HG02588 (cell line): ENCODE measurements around the gene AP2S1.
"Not testable (repeated sequence)": the region's sequence is repeated elsewhere in the genome, so short reads cannot be mapped to it uniquely, and the experiment has no call there.

Experiments used
- ATAC-seq: cut with Tn5 transposase; IDR thresholded peaks from one replicate; pipeline ENCODE4 v1.9.1; 2021; ENCODE audit warnings: mild to moderate bottlenecking, moderate library complexity; ENCODE audit not compliant: unreplicated experiment

Gene AP2S1

GRCh38 chr19:46809534-46810272 lies 40.9 kb downstream of the AP2S1 start:
- ATAC-seq, result no peak

DNA sequence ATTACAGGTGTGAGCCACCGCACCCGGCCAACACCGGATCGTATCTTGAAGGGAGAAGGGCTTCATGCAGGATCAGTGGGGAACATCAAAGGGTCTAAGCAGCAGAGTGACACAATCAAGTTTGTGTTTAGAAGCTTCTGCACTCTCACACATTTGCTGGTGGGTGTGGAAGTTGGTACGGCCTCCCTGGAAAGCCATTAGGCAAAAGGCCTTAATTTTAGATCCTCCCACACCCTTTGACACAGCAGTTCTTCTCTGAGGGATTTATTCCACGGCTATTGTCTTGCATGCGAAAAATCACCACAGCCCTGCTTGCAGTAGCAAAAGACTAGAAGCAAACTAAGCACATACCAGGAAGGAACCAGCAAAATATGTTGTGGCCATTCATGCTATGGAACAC lies 44.0 kb downstream of the AP2S1 start:
- ATAC-seq, result no peak

DNA sequence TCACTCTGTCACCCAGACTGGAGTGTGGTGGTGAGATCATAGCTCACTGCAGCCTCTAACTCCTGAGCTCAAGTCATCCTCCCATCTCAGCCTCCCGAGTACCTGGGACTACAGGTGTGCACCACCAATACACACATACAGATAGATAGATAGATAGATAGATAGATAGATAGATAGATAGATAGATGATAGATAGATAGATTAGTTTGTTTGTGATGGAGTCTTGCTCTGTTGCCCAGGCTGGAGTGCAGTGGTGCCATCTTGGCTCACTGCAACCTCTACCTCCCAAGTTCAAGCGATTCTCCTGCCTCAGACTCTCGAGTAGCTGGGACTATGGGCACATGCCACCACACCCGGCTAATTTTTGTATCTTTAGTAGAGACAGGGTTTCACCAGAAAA lies 46.2 kb downstream of the AP2S1 start:
- ATAC-seq, result not testable (repeated sequence)

- no peak for ATAC-seq
These were observed 47.1 kb downstream of the AP2S1 start for GRCh38 chr19:46803555-46803954.

- ATAC-seq, result no peak
These were observed 48.5 kb downstream of the AP2S1 start for GRCh38 chr19:46802152-46802551.

GRCh38 chr19:46798713-46799112 lies 51.9 kb downstream of the AP2S1 start:
- ATAC-seq, result no peak

- no peak for ATAC-seq
These were observed 52.8 kb downstream of the AP2S1 start for GRCh38 chr19:46797881-46798280.

DNA sequence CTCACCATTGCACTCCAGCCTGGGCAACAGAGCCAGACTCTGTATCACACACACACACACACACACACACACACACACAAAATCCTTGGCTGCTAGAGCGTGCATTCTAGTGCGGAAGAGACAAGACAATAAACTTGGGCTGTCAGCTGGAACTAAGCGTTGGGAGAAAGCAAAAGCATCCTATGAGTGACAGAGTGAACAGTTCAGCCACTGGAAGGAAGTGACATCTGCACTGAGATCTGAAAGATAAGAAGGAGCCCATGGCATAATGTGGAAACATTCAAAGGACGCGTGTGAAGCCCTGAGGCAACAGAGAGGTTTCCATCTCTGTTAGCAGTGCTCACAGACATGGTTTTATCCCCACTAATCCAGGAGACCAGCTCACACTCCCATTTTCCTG lies 58.7 kb downstream of the AP2S1 start:
- no peak for ATAC-seq

DNA sequence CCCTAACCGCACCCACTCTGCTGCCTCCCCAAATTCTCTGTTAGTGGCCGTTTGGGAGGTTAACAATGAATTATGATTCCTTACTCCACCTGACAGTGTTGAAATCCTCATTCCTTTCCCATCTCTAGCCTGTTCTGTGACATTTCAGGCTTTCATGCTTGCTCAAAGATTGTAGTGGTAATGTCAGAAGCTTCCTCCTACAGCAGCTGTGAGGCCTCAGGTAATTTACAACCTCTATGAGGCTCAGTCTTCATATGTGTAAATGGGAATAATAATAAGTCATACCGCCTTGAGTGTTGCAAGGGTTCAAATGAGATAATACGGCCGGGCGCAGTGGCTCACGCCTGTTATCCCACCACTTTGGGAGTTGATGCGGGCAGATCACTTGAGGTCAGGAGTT lies 61.3 kb downstream of the AP2S1 start:
- ATAC-seq, result no peak

GRCh38 chr19:46788968-46789338 lies 61.7 kb downstream of the AP2S1 start:
- no peak for ATAC-seq

- ATAC-seq, result peak; percentile 65
These were observed 62.2 kb downstream of the AP2S1 start, which contains the start of gene SLC1A5 for GRCh38 chr19:46788262-46788967. SLC1A5 (minus strand) TSS chr19:46788594; CDS start chr19:46787965, 629 bp downstream.
